Neural cell (in vitro differentiated cells): ENCODE measurements around the gene PAFAH1B1. TPM values are rescaled to one million over a fixed set of nuclear protein-coding genes. Genes with fewer than 3 reads are reported as not detected.

Experiments
- H2AFZ ChIP-seq: fragments of 200-600, 300-800 bp; sonication (generic), shearing (Covaris generic); 2 replicates; pipeline ENCODE4 v1.6.0; 2014; ENCODE audit warnings: low read depth, mild to moderate bottlenecking, antibody characterized with exemption, low read length, moderate library complexity
- H3F3A ChIP-seq: fragments of 200-600 bp; shearing (Covaris generic); 2 replicates; pipeline ENCODE4 v1.6.1; 2016; ENCODE audit warnings: mild to moderate bottlenecking, moderate library complexity, mixed read lengths, antibody characterized with exemption, low read length; ENCODE audit not compliant: insufficient read depth, poor library complexity, severe bottlenecking
- H3K27ac ChIP-seq: fragments of 200-600, 300-800 bp; sonication (generic), shearing (Covaris generic); 2 replicates; pipeline ENCODE4 v1.5.1; 2014; ENCODE audit warnings: mild to moderate bottlenecking, low read length, moderate library complexity
- H3K27me3 ChIP-seq: fragments of 300-800, 200-600 bp; sonication (generic), shearing (Covaris generic); 2 replicates; pipeline ENCODE4 v1.6.0; 2014; ENCODE audit warnings: mild to moderate bottlenecking, low read depth, low read length, moderate library complexity; ENCODE audit not compliant: insufficient read depth
- H3K36me3 ChIP-seq: fragments of 300-800, 200-600 bp; sonication (generic), shearing (Covaris generic); 2 replicates; pipeline ENCODE4 v1.5.1; 2014; ENCODE audit warnings: mild to moderate bottlenecking, antibody characterized with exemption, low read length, moderate library complexity; ENCODE audit not compliant: insufficient read depth
- H3K4me2 ChIP-seq: fragments of 300-800, 200-600 bp; sonication (generic), shearing (Covaris generic); 2 replicates; pipeline ENCODE4 v1.6.0; 2014; ENCODE audit warnings: mild to moderate bottlenecking, low read length
- H3K4me3 ChIP-seq: fragments of 300-800, 200-600 bp; sonication (generic), shearing (Covaris generic); 2 replicates; pipeline ENCODE4 v1.5.1; 2014; ENCODE audit warnings: mild to moderate bottlenecking, low read length, moderate library complexity
- H3K79me2 ChIP-seq: fragments of 200-600 bp; shearing (Covaris generic); replicated peaks from 2 replicates; pipeline ENCODE4 v1.6.0; 2014; ENCODE audit warnings: mild to moderate bottlenecking, low read length, moderate library complexity; ENCODE audit not compliant: insufficient read depth
- H3K9ac ChIP-seq: fragments of 300-800, 200-600 bp; sonication (generic), shearing (Covaris generic); 2 replicates; pipeline ENCODE4 v1.6.1; 2016; ENCODE audit warnings: mild to moderate bottlenecking, low read length, mixed read lengths
- H3K9me2 ChIP-seq: fragments of 200-600 bp; shearing (Covaris generic); 2 replicates; pipeline ENCODE4 v1.6.1; 2016; ENCODE audit warnings: mild to moderate bottlenecking, low read length, mixed read lengths; ENCODE audit not compliant: insufficient read depth
- H3K9me3 ChIP-seq: fragments of 200-600, 300-800 bp; sonication (generic), shearing (Covaris generic); 2 replicates; pipeline ENCODE4 v1.6.1; 2016; ENCODE audit warnings: mild to moderate bottlenecking, mixed run types, low read length, moderate library complexity, mixed read lengths
- H4K20me1 ChIP-seq: fragments of 200-600 bp; shearing (Covaris generic); 2 replicates; pipeline ENCODE4 v1.6.1; 2016; ENCODE audit warnings: mild to moderate bottlenecking, mixed run types; ENCODE audit not compliant: insufficient read depth
- EP300 ChIP-seq: fragments of 450-650 bp; conservative IDR thresholded peaks from 2 replicates; pipeline ENCODE4 v1.6.1; 2014; ENCODE audit warnings: antibody characterized with exemption, mild to moderate bottlenecking, moderate library complexity; ENCODE audit not compliant: poor library complexity, severe bottlenecking
- EZH2 ChIP-seq: fragments of 200-600, 300-800 bp; shearing (Covaris generic), sonication (generic); IDR thresholded peaks from 2 replicates; pipeline ENCODE4 v1.6.1; 2014; ENCODE audit warnings: antibody characterized with exemption, low read length, borderline replicate concordance, mild to moderate bottlenecking; ENCODE audit not compliant: insufficient read depth, poor library complexity, severe bottlenecking
- MXI1 ChIP-seq: fragments of 450-650 bp; conservative IDR thresholded peaks from 2 replicates; pipeline ENCODE4 v1.6.1; 2014; ENCODE audit warnings: antibody characterized with exemption, mild to moderate bottlenecking; ENCODE audit not compliant: poor library complexity, severe bottlenecking
- POLR2AphosphoS5 ChIP-seq: IDR thresholded peaks from 2 replicates; pipeline ENCODE4 v1.6.1; 2012
- RAD21 ChIP-seq: fragments of 450-650 bp; conservative IDR thresholded peaks from 2 replicates; pipeline ENCODE4 v1.6.1; 2014; ENCODE audit warnings: antibody characterized with exemption, mild to moderate bottlenecking, moderate library complexity
- REST ChIP-seq: IDR thresholded peaks from 2 replicates; pipeline ENCODE4 v1.6.1; 2012; ENCODE audit warnings: borderline replicate concordance
- SMC3 ChIP-seq: fragments of 450-650 bp; conservative IDR thresholded peaks from 2 replicates; pipeline ENCODE4 v1.6.1; 2014; ENCODE audit warnings: antibody characterized with exemption, mild to moderate bottlenecking, moderate library complexity; ENCODE audit not compliant: poor library complexity
- TAF1 ChIP-seq: IDR thresholded peaks from 2 replicates; pipeline ENCODE4 v1.6.1; 2012; ENCODE audit warnings: low read depth
- polyA plus RNA-seq: library from polyadenylated mRNA; depleted of rRNA; stranded (reverse); fragments of >200 nt; gene quantifications from 2 replicates; pipeline ENCODE4 v1.2.3, GENCODE V29; 2014
- TF ChIP-seq, protein P1 (sequence below): fragments of 450-650 bp; IDR thresholded peaks from 2 replicates; pipeline ENCODE4 v1.5.1; 2014; ENCODE audit warnings: antibody characterized with exemption, mild to moderate bottlenecking, moderate library complexity; ENCODE audit not compliant: poor library complexity, severe bottlenecking

Gene PAFAH1B1
- polyA plus RNA-seq, 1 donor from 2014 or later = 305 TPM

- Histone ChIP-seq H3K4me3 (no peak overlapping the region), H3F3A (no peaks in the 10 kb centered on the region), H3K27ac (no peak overlapping the region), H3K36me3 (no peaks in the 10 kb centered on the region), H3K79me2 (no peaks in the 10 kb centered on the region), H3K4me2 (no peak overlapping the region), H4K20me1 (no peaks in the 10 kb centered on the region), H3K9me3 (no peaks in the 10 kb centered on the region), H3K9me2 (no peaks in the 10 kb centered on the region), H2AFZ (no peak overlapping the region), H3K9ac (no peak overlapping the region), H3K27me3 (no peaks in the 10 kb centered on the region)
- TF ChIP-seq TAF1 = no peak
- TF ChIP-seq REST = no peak
- no peak for TF ChIP-seq RAD21
- TF ChIP-seq SMC3 = no peak
Measured at GRCh38 chr17:2582493-2582892, 11.0 kb upstream of the PAFAH1B1 start.

GRCh38 chr17:2591040-2591640 is 2.3 kb upstream of the PAFAH1B1 start:
- no peak overlapping the region for H3K27ac ChIP-seq
- H3K9ac ChIP-seq = no peak overlapping the region
- H3K9me3 ChIP-seq = no peaks in the 10 kb centered on the region
- H3K27me3 ChIP-seq = no peaks in the 10 kb centered on the region
- H3K36me3 ChIP-seq = no peaks in the 10 kb centered on the region
- no peaks in the 10 kb centered on the region for H3F3A ChIP-seq
- TF ChIP-seq MXI1 = no peak
- TF ChIP-seq POLR2AphosphoS5 = no peak
- TF ChIP-seq SMC3 = no peak
- H2AFZ ChIP-seq = no peak overlapping the region
- H3K79me2 ChIP-seq = peaks cover 22% of the 10 kb centered on the region
- H3K4me3 ChIP-seq = no peak overlapping the region
- no peaks in the 10 kb centered on the region for H3K9me2 ChIP-seq
- H4K20me1 ChIP-seq = no peaks in the 10 kb centered on the region
- H3K4me2 ChIP-seq = no peak overlapping the region

DNA sequence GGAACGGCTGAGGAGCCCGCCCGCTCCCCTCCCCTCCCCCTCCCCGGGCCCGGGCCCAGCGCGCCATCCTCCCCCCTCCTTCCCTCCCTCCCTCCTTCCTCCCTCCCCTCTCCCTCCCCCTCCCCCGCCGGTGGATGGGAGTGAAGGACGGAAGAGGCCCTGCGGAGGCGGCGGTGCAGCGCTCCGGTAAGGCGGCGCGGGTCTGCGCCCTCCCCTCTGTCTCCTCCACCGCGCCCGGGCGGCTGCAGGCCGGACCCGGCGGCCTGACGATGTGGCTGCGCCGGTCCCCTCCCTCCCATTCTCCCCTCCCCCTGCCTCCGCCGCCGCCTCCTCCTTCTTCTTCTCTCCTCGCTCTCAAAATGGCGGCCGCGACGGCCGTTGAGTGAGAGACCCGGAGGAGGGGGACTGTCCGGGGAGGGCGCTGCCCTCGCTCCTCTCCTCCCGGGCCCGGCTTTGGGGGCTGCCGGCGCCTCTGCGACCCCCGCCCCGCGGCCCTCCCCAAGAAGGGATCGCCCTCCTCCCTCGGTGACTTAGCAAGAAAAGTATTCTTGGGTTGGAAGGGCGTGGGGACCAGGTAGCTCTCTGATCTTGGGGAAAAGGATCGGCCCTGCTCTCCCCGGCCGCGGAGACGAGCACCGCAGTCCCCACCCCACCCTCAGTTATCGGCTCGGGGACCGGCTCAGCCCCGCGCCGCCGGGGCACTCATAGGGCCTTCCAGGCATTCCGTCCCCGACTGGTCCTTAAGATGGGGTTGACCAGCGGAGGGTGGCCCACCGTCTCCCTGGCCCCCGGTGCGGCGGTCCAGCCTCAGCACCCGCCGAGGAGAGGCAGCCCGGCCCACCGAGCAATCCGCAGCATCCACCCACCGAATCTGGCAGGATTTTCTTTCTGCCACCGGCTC is 617 bp downstream of the PAFAH1B1 start:
- Histone ChIP-seq H3K4me3 (peak overlapping the region; percentile 96), H3K9me3 (no peaks in the 10 kb centered on the region), H3K27ac (peak overlapping the region; percentile 98), H3F3A (no peaks in the 10 kb centered on the region), H4K20me1 (peaks cover 10% of the 10 kb centered on the region), H3K79me2 (peaks cover 49% of the 10 kb centered on the region), H2AFZ (peak overlapping the region; percentile 21), H3K27me3 (no peaks in the 10 kb centered on the region), H3K9ac (peak overlapping the region; percentile 100), H3K36me3 (no peaks in the 10 kb centered on the region), H3K4me2 (peak overlapping the region; percentile 96), H3K9me2 (no peaks in the 10 kb centered on the region)
- TF ChIP-seq POLR2AphosphoS5 (peak; percentile 50), RAD21 (peak; percentile 8), REST (no peak), EZH2 (no peak), EP300 (no peak), TAF1 (peak; percentile 73), SMC3 (no peak), MXI1 (no peak)
- TF ChIP-seq, protein P1, sequence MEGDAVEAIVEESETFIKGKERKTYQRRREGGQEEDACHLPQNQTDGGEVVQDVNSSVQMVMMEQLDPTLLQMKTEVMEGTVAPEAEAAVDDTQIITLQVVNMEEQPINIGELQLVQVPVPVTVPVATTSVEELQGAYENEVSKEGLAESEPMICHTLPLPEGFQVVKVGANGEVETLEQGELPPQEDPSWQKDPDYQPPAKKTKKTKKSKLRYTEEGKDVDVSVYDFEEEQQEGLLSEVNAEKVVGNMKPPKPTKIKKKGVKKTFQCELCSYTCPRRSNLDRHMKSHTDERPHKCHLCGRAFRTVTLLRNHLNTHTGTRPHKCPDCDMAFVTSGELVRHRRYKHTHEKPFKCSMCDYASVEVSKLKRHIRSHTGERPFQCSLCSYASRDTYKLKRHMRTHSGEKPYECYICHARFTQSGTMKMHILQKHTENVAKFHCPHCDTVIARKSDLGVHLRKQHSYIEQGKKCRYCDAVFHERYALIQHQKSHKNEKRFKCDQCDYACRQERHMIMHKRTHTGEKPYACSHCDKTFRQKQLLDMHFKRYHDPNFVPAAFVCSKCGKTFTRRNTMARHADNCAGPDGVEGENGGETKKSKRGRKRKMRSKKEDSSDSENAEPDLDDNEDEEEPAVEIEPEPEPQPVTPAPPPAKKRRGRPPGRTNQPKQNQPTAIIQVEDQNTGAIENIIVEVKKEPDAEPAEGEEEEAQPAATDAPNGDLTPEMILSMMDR = no peak
